ENCODE results near the gene LOX. TPM values are rescaled to one million over a fixed set of nuclear protein-coding genes. Genes with fewer than 3 reads are reported as not detected.

Gene LOX
- total RNA-seq, 6 experiments from 2014 or later: 890 to 1,151 (median 989) TPM

DNA sequence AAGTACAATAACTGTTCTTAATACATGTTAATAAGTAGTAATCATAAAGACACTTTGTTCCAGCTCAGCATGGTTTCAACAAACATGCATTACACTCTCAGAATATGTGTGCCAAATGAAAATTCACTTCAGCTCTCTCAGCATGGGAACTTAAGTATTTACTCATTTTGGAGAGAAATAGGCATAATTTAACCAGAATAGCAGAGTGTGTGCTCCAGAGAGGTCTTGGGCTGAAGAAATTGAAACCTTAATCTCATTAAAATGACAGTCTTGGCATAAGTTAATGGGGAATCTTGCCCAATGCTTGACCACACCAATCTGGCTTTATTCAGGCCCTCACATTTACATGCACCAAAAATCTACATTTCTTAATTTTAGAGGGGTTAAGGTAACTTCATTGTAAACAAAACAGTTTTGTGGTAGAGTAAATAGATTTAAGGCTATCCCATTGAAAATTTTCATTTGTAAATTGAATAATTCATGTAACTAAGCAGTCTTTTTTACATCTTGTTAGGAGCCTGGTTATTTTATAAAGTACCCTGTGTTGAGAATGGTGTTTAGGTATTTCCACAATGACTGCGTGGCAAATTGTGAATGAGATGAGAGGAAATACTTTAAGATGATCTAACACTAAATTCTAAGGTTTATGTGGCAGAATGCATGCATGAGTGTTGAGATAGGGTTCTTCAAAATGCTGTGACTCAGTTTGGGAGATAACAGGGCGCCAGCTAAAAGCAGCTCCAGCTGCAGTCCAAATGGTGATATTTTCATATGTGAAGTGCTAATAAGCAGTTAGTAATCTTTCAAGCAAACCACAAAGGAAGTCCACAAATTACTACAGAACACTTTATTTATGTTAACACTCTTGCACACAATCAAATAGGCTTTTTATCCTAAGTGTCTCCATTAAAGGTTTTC lies 11.3 kb upstream of the LOX start:
- TF ChIP-seq, protein P1, sequence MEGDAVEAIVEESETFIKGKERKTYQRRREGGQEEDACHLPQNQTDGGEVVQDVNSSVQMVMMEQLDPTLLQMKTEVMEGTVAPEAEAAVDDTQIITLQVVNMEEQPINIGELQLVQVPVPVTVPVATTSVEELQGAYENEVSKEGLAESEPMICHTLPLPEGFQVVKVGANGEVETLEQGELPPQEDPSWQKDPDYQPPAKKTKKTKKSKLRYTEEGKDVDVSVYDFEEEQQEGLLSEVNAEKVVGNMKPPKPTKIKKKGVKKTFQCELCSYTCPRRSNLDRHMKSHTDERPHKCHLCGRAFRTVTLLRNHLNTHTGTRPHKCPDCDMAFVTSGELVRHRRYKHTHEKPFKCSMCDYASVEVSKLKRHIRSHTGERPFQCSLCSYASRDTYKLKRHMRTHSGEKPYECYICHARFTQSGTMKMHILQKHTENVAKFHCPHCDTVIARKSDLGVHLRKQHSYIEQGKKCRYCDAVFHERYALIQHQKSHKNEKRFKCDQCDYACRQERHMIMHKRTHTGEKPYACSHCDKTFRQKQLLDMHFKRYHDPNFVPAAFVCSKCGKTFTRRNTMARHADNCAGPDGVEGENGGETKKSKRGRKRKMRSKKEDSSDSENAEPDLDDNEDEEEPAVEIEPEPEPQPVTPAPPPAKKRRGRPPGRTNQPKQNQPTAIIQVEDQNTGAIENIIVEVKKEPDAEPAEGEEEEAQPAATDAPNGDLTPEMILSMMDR (IDR thresholded peaks at IDR 0.05): no peak
- peaks cover 63% of the 10 kb centered on the region for H3K4me1 Mint-ChIP-seq (ENCODE audit: low read depth)
- peak; percentile 82 for DNase-seq
- H3K36me3 Mint-ChIP-seq (ENCODE audit: low read depth): peaks cover 8% of the 10 kb centered on the region
- H3K9me3 Mint-ChIP-seq: no peaks in the 10 kb centered on the region
- peak overlapping the region; percentile 76 for H3K27ac Mint-ChIP-seq
- H3K4me3 Mint-ChIP-seq: peak overlapping the region; percentile 66
- H3K27me3 Mint-ChIP-seq (ENCODE audit: insufficient read depth): no peaks in the 10 kb centered on the region

DNA sequence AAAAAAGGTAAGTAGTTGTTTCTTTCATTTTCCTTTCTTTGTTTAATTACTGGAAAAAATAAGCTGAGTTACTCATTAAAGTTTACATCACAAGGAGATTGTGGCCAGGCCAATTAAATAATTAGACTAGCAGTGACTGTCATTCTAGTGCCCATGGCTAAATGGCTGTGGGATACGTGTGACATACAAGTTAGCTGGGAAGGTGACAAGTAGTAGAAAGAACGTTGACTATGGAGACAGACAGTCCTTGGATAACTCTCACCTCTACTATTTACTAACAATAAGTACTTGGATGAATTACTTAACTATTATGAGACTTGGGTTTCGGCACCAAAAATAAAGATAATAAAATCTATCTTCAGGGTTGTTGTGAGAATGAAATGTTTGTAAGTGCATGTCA lies 7.0 kb upstream of the LOX start:
- TF ChIP-seq, protein P1 (IDR thresholded peaks at IDR 0.05): no peak
- DNase-seq: no peak
- H3K9me3 Mint-ChIP-seq: no peaks in the 10 kb centered on the region
- no peak overlapping the region for H3K27ac Mint-ChIP-seq
- H3K4me1 Mint-ChIP-seq (ENCODE audit: low read depth): peaks cover 57% of the 10 kb centered on the region
- no peak overlapping the region for H3K4me3 Mint-ChIP-seq
- H3K27me3 Mint-ChIP-seq (ENCODE audit: insufficient read depth): no peaks in the 10 kb centered on the region; the same call in 1 of the 2 replicates
- peaks cover 8% of the 10 kb centered on the region for H3K36me3 Mint-ChIP-seq (ENCODE audit: low read depth)

DNA sequence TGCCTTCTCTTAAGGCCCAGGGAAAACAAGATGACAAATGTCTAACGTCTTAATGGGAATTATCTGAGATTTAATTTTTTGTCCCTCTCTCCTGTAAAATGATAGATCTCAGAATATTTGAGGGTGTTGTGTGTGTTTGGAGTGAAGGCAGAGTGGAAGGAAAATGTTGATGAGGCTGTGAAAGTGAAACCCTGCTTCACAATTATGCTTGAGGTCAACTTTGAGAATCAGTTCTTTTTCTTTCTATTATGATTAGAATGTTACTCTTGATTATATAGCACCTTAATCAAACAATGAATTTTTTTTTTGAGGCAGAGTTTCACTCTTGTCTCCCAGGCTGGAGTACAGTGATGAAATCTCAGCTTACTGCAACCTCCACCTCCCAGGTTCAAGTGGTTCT lies 5.5 kb upstream of the LOX start:
- H3K4me1 Mint-ChIP-seq (ENCODE audit: low read depth): peaks cover 54% of the 10 kb centered on the region
- TF ChIP-seq, protein P1 (IDR thresholded peaks at IDR 0.05): no peak
- H3K27ac Mint-ChIP-seq: no peak overlapping the region; the same call in 1 of the 2 replicates
- no peak for DNase-seq
- peak overlapping the region; percentile 8; the same call in 1 of the 2 replicates for H3K4me3 Mint-ChIP-seq
- H3K36me3 Mint-ChIP-seq (ENCODE audit: low read depth): peaks cover 4% of the 10 kb centered on the region
- H3K27me3 Mint-ChIP-seq (ENCODE audit: insufficient read depth): no peaks in the 10 kb centered on the region; the same call in 1 of the 2 replicates
- H3K9me3 Mint-ChIP-seq: no peaks in the 10 kb centered on the region

DNA sequence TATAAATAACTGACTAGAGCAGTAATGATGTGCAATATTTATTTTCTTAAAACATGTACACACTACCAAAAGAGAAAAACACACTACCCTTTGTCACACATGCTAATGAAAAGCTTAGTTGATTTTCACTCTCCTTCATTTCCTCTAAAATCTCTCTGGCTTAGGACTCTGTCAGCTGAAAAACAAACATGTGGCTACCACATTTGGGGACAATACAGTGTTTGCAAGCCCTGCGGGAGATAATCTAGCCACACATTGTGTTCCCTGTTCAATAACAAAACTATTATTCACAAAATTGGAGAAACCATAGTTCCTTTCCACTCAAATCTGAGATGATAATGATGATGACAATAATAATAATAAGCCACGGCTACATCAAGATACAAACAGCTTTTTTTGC lies 3.5 kb upstream of the LOX start:
- TF ChIP-seq, protein P1 (IDR thresholded peaks at IDR 0.05): no peak
- Mint-ChIP-seq H3K9me3 (no peaks in the 10 kb centered on the region), H3K36me3 (ENCODE audit: low read depth) (peaks cover 7% of the 10 kb centered on the region), H3K27me3 (ENCODE audit: insufficient read depth) (peaks cover 3% of the 10 kb centered on the region), H3K4me3 (peak overlapping the region; percentile 70), H3K4me1 (ENCODE audit: low read depth) (peaks cover 53% of the 10 kb centered on the region), H3K27ac (peak overlapping the region; percentile 79)
- no peak for DNase-seq

DNA sequence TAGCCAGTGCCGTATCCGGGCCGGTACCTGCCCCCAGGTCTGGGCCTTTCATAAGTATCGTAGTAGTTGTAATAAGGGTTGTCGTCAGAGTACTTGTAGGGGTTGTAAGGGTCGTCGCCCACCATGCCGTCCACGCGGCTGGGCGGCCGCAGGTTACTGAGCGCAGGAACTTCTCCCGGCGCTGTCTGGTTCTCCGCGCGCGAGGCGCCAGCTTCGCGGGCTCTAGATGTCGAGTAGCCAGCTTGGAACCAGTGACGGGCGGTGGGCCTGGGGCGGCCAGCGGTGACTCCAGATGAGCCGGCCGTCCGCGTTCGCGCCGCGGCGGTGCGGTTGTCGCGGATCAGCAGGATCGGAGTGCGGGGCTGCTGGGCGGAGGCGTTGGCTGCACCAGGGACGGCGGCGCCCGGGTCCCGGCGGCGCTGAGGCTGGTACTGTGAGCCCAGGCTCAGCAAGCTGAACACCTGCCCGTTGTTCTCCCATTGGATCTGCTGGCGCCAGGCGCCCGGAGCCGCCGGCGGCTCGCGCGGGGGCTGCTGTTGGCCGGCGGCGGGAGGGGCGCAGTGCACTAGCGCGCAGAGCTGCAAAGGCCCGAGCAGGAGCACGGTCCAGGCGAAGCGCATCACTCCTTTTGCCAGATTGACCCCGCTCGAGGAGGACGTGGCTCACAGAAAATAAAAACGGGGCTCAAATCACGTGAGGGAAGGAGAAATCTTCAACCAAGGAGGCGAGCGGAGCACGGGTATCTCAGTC lies 518 bp downstream of the LOX start:
- Mint-ChIP-seq H3K9me3 (no peaks in the 10 kb centered on the region), H3K27ac (peak overlapping the region; percentile 98), H3K36me3 (ENCODE audit: low read depth) (peaks cover 46% of the 10 kb centered on the region), H3K4me3 (peak overlapping the region; percentile 98), H3K27me3 (ENCODE audit: insufficient read depth) (peaks cover 4% of the 10 kb centered on the region), H3K4me1 (ENCODE audit: low read depth) (peaks cover 72% of the 10 kb centered on the region)
- TF ChIP-seq, protein P1 (IDR thresholded peaks at IDR 0.05): no peak
- no peak for DNase-seq

All from HFFc6 (cell line).